Liver (tissue), 9 donors: ENCODE data around the gene CTSH. TPM values are rescaled to one million over a fixed set of nuclear protein-coding genes. Genes with fewer than 3 reads are reported as not detected.

Experiments
- DNase-seq: peaks from one replicate; pipeline ENCODE4 v3.0.0-alpha.2; 2017; ENCODE audit warnings: low spot score
- H3K27ac ChIP-seq, 2 donors: one replicate each; pipeline ENCODE4 v1.7.0; 2013; ENCODE audit warnings: inconsistent platforms in 2 of 2, low read length in 2 of 2, control low read depth in 1 of 2, low read depth in 1 of 2, mild to moderate bottlenecking in 1 of 2
- H3K27me3 ChIP-seq, 4 donors: one replicate each; pipeline versions ENCODE4 v1.6.1 to v1.7.0; 2013; ENCODE audit warnings: low read length in 3 of 4, inconsistent platforms in 1 of 4, mild to moderate bottlenecking in 1 of 4, moderate library complexity in 1 of 4; ENCODE audit not compliant: control insufficient read depth in 4 of 4, insufficient read depth in 4 of 4
- H3K36me3 ChIP-seq, 4 donors: one replicate each; pipeline versions ENCODE4 v1.6.1 to v1.7.0; 2013; ENCODE audit warnings: low read length in 3 of 4, mild to moderate bottlenecking in 3 of 4, low read depth in 1 of 4, moderate library complexity in 1 of 4; ENCODE audit not compliant: control insufficient read depth in 4 of 4, insufficient read depth in 3 of 4
- H3K4me1 ChIP-seq, 4 donors: one replicate each; pipeline versions ENCODE4 v1.6.1 to v1.7.0; 2013; ENCODE audit warnings: low read length in 3 of 4, mild to moderate bottlenecking in 3 of 4, moderate library complexity in 1 of 4; ENCODE audit not compliant: control insufficient read depth in 4 of 4, insufficient read depth in 4 of 4
- H3K4me3 ChIP-seq, 3 donors: one replicate each; pipeline versions ENCODE4 v1.6.1 to v1.7.0; 2013; ENCODE audit warnings: low read length in 3 of 3, control low read depth in 1 of 3, low read depth in 1 of 3, mild to moderate bottlenecking in 1 of 3
- H3K9ac ChIP-seq, 2 donors: one replicate each; pipeline ENCODE4 v1.7.0; 2013; ENCODE audit warnings: low read length in 2 of 2, mild to moderate bottlenecking in 2 of 2, moderate library complexity in 2 of 2, control low read depth in 1 of 2, low read depth in 1 of 2
- H3K9me3 ChIP-seq, 4 donors: one replicate each; pipeline versions ENCODE4 v1.6.1 to v1.7.0; 2013; ENCODE audit warnings: low read length in 3 of 4; ENCODE audit not compliant: control insufficient read depth in 4 of 4
- FOXA1 ChIP-seq: IDR thresholded peaks from 2 replicates; pipeline ENCODE4 v1.6.1; 2016; ENCODE audit warnings: antibody characterized with exemption
- GABPA ChIP-seq, 2 donors: IDR thresholded peaks in 1 of 2; conservative IDR thresholded peaks in 1 of 2; 2 replicates each; pipeline ENCODE4 v1.6.1; 2016; ENCODE audit warnings: antibody characterized with exemption in 2 of 2, mild to moderate bottlenecking in 1 of 2, moderate library complexity in 1 of 2
- HNF4A ChIP-seq, 2 donors: conservative IDR thresholded peaks; 2 replicates each; pipeline ENCODE4 v1.6.1; 2016; ENCODE audit warnings: antibody characterized with exemption in 2 of 2, mild to moderate bottlenecking in 2 of 2
- HNF4G ChIP-seq: IDR thresholded peaks from 2 replicates; pipeline ENCODE4 v1.6.1; 2016; ENCODE audit warnings: antibody characterized with exemption
- NR2F2 ChIP-seq: IDR thresholded peaks from 2 replicates; pipeline ENCODE4 v1.6.1; 2016; ENCODE audit warnings: antibody characterized with exemption
- RXRA ChIP-seq, 2 donors: IDR thresholded peaks; 2 replicates each; pipeline ENCODE4 v1.6.1; 2017 to 2018; ENCODE audit warnings: antibody characterized with exemption in 2 of 2, mild to moderate bottlenecking in 1 of 2
- WGBS: extraction: QIAGEN DNeasy Blood & Tissue Kit; methylation state at CpG from one replicate; pipeline ENCODE4 v1.1.7; 2013; 5-methylcytosine and 5-hydroxymethylcytosine counted together
- polyA plus RNA-seq, 2 donors: library from polyadenylated mRNA; stranded (reverse) in 1 of 2; unstranded in 1 of 2; fragments of 200-250 nt in 1 of 2; fragments of >200 nt in 1 of 2; fragmentation: Nextera tagmentation in 1 of 2; extraction: Ambion mirVana in 1 of 2; gene quantifications; one replicate each; pipeline versions ENCODE4 v1.2.1 to v1.2.3, GENCODE V29; 2013 to 2015
- total RNA-seq, 2 donors: library from RNA; depleted of rRNA; stranded (reverse); fragments of >200 nt; gene quantifications; one replicate each; pipeline ENCODE4 v1.2.3, GENCODE V29; 2014
- TF ChIP-seq, protein P1 (sequence below): IDR thresholded peaks from 2 replicates; pipeline ENCODE4 v1.6.1; 2016; ENCODE audit warnings: antibody characterized with exemption
- TF ChIP-seq, protein P2 (sequence below): IDR thresholded peaks from 2 replicates; pipeline ENCODE4 v1.6.1; 2016; ENCODE audit warnings: antibody characterized with exemption, mild to moderate bottlenecking
- TF ChIP-seq, protein P3 (sequence below): IDR thresholded peaks from 2 replicates; pipeline ENCODE4 v1.6.1; 2016; ENCODE audit warnings: antibody characterized with exemption
- donor health status: healthy.
- donor health status: healthy.
- donor health status: healthy.
- donor health status: healthy.
- donor health status: healthy.

The CTSH gene
- total and polyA plus RNA-seq, 4 donors, result 46.3 to 162 (median 95.8) TPM

DNA sequence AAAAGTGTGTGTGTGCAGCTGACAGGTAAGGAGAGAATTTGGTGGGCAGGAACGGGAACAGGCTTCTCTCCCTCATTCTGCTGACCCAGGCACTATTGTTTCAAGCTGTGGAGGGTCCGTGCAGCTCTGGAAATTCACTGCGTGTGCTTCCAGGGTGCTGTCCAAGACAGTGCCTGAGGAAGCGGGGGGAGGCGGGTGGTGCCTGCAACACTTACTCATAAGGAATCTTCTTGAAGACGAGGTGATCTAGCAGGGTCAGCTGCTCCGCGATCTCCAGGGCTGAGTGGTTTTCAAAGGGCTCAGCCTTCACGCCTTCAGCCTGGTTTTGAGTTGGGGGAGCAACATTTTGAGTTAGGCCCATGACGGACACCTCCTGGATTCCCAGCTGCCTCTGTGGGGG lies 46.6 kb upstream of the CTSH start:
- WGBS, result 95% methylated on average over 10 of the region's 10 CpGs
- Histone ChIP-seq H3K36me3 (no peaks in the 10 kb centered on the region), H3K9me3 (no peaks in the 10 kb centered on the region), H3K9ac (no peak overlapping the region), H3K4me3 (no peak overlapping the region), H3K27ac (no peak overlapping the region), H3K4me1 (no peaks in the 10 kb centered on the region), H3K27me3 (no peaks in the 10 kb centered on the region)
- TF ChIP-seq, protein P1, sequence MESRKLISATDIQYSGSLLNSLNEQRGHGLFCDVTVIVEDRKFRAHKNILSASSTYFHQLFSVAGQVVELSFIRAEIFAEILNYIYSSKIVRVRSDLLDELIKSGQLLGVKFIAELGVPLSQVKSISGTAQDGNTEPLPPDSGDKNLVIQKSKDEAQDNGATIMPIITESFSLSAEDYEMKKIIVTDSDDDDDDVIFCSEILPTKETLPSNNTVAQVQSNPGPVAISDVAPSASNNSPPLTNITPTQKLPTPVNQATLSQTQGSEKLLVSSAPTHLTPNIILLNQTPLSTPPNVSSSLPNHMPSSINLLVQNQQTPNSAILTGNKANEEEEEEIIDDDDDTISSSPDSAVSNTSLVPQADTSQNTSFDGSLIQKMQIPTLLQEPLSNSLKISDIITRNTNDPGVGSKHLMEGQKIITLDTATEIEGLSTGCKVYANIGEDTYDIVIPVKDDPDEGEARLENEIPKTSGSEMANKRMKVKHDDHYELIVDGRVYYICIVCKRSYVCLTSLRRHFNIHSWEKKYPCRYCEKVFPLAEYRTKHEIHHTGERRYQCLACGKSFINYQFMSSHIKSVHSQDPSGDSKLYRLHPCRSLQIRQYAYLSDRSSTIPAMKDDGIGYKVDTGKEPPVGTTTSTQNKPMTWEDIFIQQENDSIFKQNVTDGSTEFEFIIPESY, result no peak
- TF ChIP-seq RXRA (IDR thresholded peaks at IDR 0.05) (no peak), HNF4A (conservative IDR thresholded peaks at IDR 0.05) (no peak), NR2F2 (no peak)
- TF ChIP-seq, protein P2, sequence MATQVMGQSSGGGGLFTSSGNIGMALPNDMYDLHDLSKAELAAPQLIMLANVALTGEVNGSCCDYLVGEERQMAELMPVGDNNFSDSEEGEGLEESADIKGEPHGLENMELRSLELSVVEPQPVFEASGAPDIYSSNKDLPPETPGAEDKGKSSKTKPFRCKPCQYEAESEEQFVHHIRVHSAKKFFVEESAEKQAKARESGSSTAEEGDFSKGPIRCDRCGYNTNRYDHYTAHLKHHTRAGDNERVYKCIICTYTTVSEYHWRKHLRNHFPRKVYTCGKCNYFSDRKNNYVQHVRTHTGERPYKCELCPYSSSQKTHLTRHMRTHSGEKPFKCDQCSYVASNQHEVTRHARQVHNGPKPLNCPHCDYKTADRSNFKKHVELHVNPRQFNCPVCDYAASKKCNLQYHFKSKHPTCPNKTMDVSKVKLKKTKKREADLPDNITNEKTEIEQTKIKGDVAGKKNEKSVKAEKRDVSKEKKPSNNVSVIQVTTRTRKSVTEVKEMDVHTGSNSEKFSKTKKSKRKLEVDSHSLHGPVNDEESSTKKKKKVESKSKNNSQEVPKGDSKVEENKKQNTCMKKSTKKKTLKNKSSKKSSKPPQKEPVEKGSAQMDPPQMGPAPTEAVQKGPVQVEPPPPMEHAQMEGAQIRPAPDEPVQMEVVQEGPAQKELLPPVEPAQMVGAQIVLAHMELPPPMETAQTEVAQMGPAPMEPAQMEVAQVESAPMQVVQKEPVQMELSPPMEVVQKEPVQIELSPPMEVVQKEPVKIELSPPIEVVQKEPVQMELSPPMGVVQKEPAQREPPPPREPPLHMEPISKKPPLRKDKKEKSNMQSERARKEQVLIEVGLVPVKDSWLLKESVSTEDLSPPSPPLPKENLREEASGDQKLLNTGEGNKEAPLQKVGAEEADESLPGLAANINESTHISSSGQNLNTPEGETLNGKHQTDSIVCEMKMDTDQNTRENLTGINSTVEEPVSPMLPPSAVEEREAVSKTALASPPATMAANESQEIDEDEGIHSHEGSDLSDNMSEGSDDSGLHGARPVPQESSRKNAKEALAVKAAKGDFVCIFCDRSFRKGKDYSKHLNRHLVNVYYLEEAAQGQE, result no peak
- no peak for DNase-seq

DNA sequence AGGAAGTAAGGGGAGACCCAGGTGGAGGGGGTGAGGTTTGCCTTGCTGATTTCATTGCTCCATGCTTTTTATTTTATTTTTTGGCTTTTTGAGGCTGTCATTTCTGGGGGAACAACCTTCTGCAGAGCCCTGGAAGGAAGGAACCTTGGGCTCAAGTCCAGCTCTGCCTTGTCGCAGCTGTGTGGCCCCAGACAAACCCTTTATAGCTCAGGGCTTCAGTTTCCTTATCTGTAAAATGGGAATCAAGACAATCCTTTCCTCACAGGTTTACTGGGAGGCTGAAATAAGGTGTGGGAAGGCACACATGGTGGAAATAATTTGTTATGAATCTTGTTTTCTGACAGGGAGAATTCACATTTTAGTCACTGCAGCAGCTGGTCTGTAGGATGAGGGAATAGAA lies 45.4 kb upstream of the CTSH start:
- no peak overlapping the region for H3K9ac ChIP-seq
- WGBS, result 77% methylated on average over 1 of the region's 1 CpG
- peaks cover 0 to 4% (median 0%) of the 10 kb centered on the region in 4 donors for H3K4me1 ChIP-seq
- no peaks in the 10 kb centered on the region for H3K27me3 ChIP-seq
- no peak overlapping the region for H3K27ac ChIP-seq
- no peak for DNase-seq
- no peak overlapping the region for H3K4me3 ChIP-seq
- no peak for TF ChIP-seq HNF4G
- TF ChIP-seq, protein P3, sequence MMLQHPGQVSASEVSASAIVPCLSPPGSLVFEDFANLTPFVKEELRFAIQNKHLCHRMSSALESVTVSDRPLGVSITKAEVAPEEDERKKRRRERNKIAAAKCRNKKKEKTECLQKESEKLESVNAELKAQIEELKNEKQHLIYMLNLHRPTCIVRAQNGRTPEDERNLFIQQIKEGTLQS, result no peak
- no peaks in the 10 kb centered on the region for H3K36me3 ChIP-seq
- no peaks in the 10 kb centered on the region for H3K9me3 ChIP-seq

DNA sequence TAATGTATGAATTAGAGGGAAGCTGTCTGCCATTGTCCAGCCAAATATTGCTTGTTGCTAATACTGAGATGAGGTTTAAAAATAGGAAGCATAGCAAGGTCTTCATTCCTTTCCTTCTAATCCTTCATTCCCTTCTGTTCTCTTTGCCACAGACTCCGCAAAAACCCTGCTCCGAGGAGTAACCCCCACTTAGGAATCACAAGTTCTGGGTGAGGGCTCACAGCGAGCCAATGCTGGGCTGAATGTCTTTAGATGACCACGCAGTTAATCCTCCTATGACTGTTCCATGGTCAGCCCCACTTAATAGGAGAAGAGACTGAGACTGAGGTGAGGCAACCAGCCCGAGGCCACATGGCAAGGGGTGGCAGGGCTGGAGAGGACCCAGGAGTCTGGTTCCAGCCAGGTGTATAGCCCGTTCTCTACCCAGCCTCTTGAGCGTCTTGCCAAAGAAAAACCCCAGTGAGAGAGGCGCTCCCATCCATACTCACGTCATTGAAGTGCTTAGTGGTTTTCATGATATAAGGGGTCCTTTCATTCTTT lies 44.9 kb upstream of the CTSH start:
- H3K27me3 ChIP-seq, result no peaks in the 10 kb centered on the region
- no peak overlapping the region for H3K9ac ChIP-seq
- H3K4me1 ChIP-seq, result peaks cover 0 to 4% (median 0%) of the 10 kb centered on the region in 4 donors
- no peak overlapping the region for H3K4me3 ChIP-seq
- TF ChIP-seq FOXA1 (no peak), GABPA (IDR thresholded peaks at IDR 0.05 in 1 of 2, conservative IDR thresholded peaks at IDR 0.05 in 1 of 2) (no peak)
- TF ChIP-seq, protein P1, result no peak
- no peak for DNase-seq
- H3K27ac ChIP-seq, result no peak overlapping the region
- no peaks in the 10 kb centered on the region for H3K36me3 ChIP-seq
- 94% methylated on average over 9 of the region's 9 CpGs for WGBS
- H3K9me3 ChIP-seq, result no peaks in the 10 kb centered on the region
